Measurements from ENCODE around the gene RTN4RL1.

DNA sequence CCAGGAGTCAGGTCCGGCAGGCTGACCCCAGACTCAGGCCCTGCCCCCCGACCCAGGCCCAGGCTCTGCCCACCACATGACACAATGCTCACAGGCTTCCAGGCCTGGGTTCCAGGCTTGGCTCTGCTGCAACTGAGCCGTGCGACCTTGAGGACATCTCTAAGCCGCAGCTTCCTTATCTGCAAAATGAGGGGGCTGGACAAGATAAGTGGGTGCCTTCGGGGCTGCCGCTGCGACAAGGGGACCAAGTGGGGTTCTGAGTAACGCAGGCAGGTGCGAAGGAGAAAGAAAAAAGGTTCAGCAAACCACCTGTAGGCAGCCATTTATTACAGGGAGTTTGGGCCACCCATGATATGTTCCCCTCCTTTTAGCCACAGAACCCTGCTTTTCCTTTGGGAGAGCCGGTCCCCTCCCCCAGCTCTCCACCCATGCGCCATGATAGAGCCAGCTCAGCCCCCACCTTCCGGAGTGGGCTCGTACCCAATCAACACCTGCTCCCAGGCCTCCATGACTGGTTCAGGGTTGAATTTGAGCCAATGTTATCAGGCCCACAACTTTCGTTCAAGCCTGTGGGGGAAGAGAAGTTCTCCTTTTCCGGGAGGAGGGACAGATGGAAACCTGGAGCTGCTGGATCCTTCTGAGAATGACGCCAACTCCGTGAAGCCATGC is 38.2 kb downstream of the RTN4RL1 start:
- no peak for TF ChIP-seq CTCF (IDR thresholded peaks at IDR 0.05)
- TF ChIP-seq POLR2A (IDR thresholded peaks at IDR 0.05): no peak
- TF ChIP-seq POLR2AphosphoS5 (IDR thresholded peaks at IDR 0.05; ENCODE audit: insufficient read depth in 1 of 2, low read depth in 1 of 2): no peak

Measured in vagina (tissue), 2 donors.